ENCODE measurements around the gene LSM7.

The LSM7 gene

DNA sequence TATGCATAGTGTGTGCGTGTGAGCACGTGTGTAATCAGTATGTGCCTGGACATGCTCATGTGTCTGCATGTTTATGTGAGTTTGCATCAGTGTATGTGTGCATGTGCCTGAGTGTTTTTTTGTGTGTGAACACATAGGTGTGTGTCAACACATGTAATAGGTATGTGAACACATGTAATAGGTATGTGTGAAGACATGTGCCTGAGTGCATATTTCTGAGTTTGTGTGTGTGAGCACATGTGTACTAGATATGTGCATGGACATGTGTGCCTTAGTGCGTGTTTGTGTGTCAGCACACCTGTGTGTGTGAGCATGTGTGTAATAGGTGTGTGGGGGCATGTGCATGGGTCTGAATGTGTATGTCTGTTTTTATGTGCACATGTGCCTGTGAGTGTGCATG lies 7.5 kb upstream of the LSM7 start:
- ATAC-seq, result no peak
- no peaks in the 10 kb centered on the region for H3K27me3 Mint-ChIP-seq
- peaks cover 55% of the 10 kb centered on the region for H3K4me1 Mint-ChIP-seq
- peak overlapping the region; percentile 50 for H3K27ac Mint-ChIP-seq
- no peak overlapping the region for H3K4me3 Mint-ChIP-seq
- H3K36me3 Mint-ChIP-seq, result peaks cover 31% of the 10 kb centered on the region
- H3K9me3 Mint-ChIP-seq, result peaks cover 6% of the 10 kb centered on the region

- Mint-ChIP-seq H3K4me3 (no peak overlapping the region), H3K9me3 (peaks cover 6% of the 10 kb centered on the region), H3K4me1 (peaks cover 61% of the 10 kb centered on the region), H3K27ac (peak overlapping the region; percentile 50), H3K27me3 (no peaks in the 10 kb centered on the region), H3K36me3 (peaks cover 31% of the 10 kb centered on the region)
- no peak for ATAC-seq
Measured at GRCh38 chr19:2334986-2335846, 6.8 kb upstream of the LSM7 start.

DNA sequence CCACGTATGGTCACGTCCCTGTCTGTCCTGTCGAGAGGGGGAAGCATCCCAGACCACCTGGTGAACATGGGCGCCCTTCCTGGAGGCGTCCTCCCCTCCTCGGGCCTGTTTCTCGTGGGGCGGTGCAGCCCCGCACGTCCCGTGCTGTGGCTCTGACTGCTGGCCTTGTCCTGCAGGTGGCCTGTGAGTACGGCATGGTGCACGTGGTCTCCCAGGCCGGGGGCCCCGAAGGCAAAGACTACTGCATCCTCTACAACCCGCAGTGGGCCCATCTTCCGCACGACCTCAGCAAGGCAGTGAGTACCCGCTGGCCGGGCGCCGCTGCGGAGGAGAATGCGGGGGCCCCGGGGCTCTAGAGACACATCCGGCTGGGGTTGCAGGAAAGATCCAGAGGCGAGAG lies 6.0 kb upstream of the LSM7 start:
- Mint-ChIP-seq H3K27ac (peak overlapping the region; percentile 89), H3K36me3 (peaks cover 31% of the 10 kb centered on the region), H3K4me3 (no peak overlapping the region), H3K27me3 (no peaks in the 10 kb centered on the region), H3K4me1 (peaks cover 69% of the 10 kb centered on the region), H3K9me3 (peaks cover 6% of the 10 kb centered on the region)
- ATAC-seq, result no peak

DNA sequence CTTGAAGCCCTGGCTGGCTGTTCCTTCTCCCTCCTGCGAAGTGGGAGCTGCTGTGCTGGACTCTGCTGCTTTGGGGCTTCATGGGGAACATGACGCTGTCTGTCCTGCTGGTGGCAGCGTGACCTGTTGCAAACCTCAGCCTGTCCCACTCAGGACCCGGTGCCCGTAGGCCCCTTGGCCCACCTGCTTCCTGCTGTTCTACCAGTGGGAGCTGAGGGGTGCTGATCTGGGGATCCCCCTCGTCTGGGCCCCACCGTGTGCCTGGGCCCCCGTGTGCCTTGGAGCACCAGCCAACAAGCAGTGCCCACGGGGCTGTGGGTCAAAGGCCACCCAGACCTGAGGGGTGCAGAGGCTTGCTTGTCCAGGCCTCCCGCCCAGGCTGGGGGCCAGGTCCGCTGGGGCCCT lies 5.4 kb upstream of the LSM7 start:
- peaks cover 75% of the 10 kb centered on the region for H3K4me1 Mint-ChIP-seq
- peak overlapping the region; percentile 89 for H3K27ac Mint-ChIP-seq
- H3K9me3 Mint-ChIP-seq, result peaks cover 6% of the 10 kb centered on the region
- H3K36me3 Mint-ChIP-seq, result peaks cover 31% of the 10 kb centered on the region
- no peak for ATAC-seq
- peak overlapping the region; percentile 73 for H3K4me3 Mint-ChIP-seq
- no peaks in the 10 kb centered on the region for H3K27me3 Mint-ChIP-seq

- peaks cover 75% of the 10 kb centered on the region for H3K4me1 Mint-ChIP-seq
- no peaks in the 10 kb centered on the region for H3K27me3 Mint-ChIP-seq
- peaks cover 6% of the 10 kb centered on the region for H3K9me3 Mint-ChIP-seq
- H3K36me3 Mint-ChIP-seq, result peaks cover 30% of the 10 kb centered on the region
- ATAC-seq, result no peak
- peak overlapping the region; percentile 73 for H3K4me3 Mint-ChIP-seq
- peak overlapping the region; percentile 89 for H3K27ac Mint-ChIP-seq
Measured at GRCh38 chr19:2333027-2333806, 4.8 kb upstream of the LSM7 start.

DNA sequence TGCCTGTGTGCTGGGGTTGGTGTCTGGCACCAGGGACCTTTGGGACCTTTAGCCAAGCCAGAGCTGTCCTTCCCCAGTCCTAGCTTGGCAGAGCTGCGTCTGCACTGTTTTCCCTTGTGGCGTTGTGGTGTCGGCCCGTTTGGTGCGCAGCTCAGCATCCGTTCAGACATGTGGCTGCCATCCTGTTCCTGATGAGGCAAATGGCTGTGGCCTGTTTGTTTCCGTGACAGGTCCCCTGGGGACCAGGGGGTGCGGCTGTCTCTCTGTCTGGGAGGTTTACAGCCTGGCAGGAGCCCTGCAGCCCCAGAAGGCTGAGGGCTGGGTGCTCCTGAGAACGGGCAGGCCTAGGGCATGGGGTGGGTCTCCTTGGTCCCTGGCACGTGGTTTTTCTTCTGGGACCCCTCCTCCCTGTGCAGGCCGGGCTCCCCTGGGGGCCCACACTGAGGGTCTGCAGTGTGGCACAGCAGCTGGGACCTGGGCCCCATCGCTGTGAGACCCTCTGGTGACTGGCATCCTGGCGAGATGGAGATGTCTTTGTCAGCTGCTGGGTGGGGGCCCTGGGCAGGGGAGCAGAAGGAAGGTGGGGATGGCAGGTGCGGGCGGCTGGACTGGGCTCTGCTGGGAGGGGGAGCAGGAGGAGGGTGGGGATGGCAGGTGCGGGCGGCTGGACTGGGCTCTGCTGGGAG lies 4.1 kb upstream of the LSM7 start:
- peaks cover 23% of the 10 kb centered on the region for H3K36me3 Mint-ChIP-seq
- peak; percentile 91 for ATAC-seq

GRCh38 chr19:2331601-2332246 lies 3.3 kb upstream of the LSM7 start:
- peaks cover 19% of the 10 kb centered on the region for H3K36me3 Mint-ChIP-seq
- peaks cover 6% of the 10 kb centered on the region for H3K9me3 Mint-ChIP-seq
- peak overlapping the region; percentile 73 for H3K4me3 Mint-ChIP-seq
- peak; percentile 4 for ATAC-seq
- H3K27me3 Mint-ChIP-seq, result no peaks in the 10 kb centered on the region
- peaks cover 78% of the 10 kb centered on the region for H3K4me1 Mint-ChIP-seq
- H3K27ac Mint-ChIP-seq, result peak overlapping the region; percentile 89

More for the DNA sequence above, 4.1 kb upstream of the LSM7 start:
- Mint-ChIP-seq H3K27ac (peak overlapping the region; percentile 89), H3K27me3 (no peaks in the 10 kb centered on the region), H3K4me3 (peak overlapping the region; percentile 73), H3K4me1 (peaks cover 73% of the 10 kb centered on the region), H3K9me3 (peaks cover 6% of the 10 kb centered on the region)

- peaks cover 78% of the 10 kb centered on the region for H3K4me1 Mint-ChIP-seq
- no peak for ATAC-seq
Measured at GRCh38 chr19:2330632-2331284, 2.4 kb upstream of the LSM7 start.

DNA sequence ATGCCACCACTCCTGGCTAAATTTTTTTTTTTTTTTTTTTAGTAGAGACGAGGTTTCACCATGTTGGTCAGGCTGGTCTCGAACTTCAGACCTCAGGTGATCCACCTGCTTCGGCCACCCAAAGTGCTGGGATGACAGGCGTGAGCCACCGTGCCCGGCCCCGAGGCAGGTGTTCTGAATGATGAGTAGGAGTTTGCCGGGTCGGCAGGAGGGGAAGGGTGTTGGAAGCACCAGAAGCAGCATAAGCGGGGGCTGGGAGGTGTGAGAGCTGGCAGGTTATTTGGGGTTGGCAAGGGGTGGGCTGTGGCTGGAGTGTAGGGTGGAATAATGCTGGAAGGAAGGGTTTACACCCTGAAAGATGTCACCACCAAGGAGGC lies 1.9 kb upstream of the LSM7 start:
- H3K9me3 Mint-ChIP-seq, result peaks cover under 1% of the 10 kb centered on the region
- no peak for ATAC-seq
- peaks cover 78% of the 10 kb centered on the region for H3K4me1 Mint-ChIP-seq
- peaks cover 15% of the 10 kb centered on the region for H3K36me3 Mint-ChIP-seq
- H3K4me3 Mint-ChIP-seq, result peak overlapping the region; percentile 42
- H3K27ac Mint-ChIP-seq, result peak overlapping the region; percentile 89
- H3K27me3 Mint-ChIP-seq, result no peaks in the 10 kb centered on the region

More at GRCh38 chr19:2330632-2331284, 2.4 kb upstream of the LSM7 start:
- Mint-ChIP-seq H3K27me3 (no peaks in the 10 kb centered on the region), H3K9me3 (peaks cover 6% of the 10 kb centered on the region), H3K4me3 (peak overlapping the region; percentile 42), H3K36me3 (peaks cover 16% of the 10 kb centered on the region), H3K27ac (peak overlapping the region; percentile 89)

- Mint-ChIP-seq H3K9me3 (no peaks in the 10 kb centered on the region), H3K27ac (peak overlapping the region; percentile 89), H3K4me3 (peak overlapping the region; percentile 96), H3K36me3 (peaks cover 13% of the 10 kb centered on the region), H3K4me1 (peaks cover 85% of the 10 kb centered on the region), H3K27me3 (no peaks in the 10 kb centered on the region)
- no peak for ATAC-seq
Measured at GRCh38 chr19:2329501-2329916, 1.1 kb upstream of the LSM7 start.

- ATAC-seq, result no peak
- Mint-ChIP-seq H3K9me3 (no peaks in the 10 kb centered on the region), H3K4me3 (peak overlapping the region; percentile 96), H3K27me3 (no peaks in the 10 kb centered on the region), H3K36me3 (peaks cover 17% of the 10 kb centered on the region), H3K4me1 (peaks cover 88% of the 10 kb centered on the region), H3K27ac (peak overlapping the region; percentile 89)
Measured at GRCh38 chr19:2329149-2329478, 728 bp upstream of the LSM7 start.

GRCh38 chr19:2327773-2328400 lies 499 bp downstream of the LSM7 start:
- Mint-ChIP-seq H3K9me3 (no peaks in the 10 kb centered on the region), H3K4me1 (peaks cover 85% of the 10 kb centered on the region), H3K27me3 (no peaks in the 10 kb centered on the region), H3K36me3 (peaks cover 26% of the 10 kb centered on the region), H3K4me3 (peak overlapping the region; percentile 96), H3K27ac (peak overlapping the region; percentile 89)
- peak; percentile 59 for ATAC-seq

DNA sequence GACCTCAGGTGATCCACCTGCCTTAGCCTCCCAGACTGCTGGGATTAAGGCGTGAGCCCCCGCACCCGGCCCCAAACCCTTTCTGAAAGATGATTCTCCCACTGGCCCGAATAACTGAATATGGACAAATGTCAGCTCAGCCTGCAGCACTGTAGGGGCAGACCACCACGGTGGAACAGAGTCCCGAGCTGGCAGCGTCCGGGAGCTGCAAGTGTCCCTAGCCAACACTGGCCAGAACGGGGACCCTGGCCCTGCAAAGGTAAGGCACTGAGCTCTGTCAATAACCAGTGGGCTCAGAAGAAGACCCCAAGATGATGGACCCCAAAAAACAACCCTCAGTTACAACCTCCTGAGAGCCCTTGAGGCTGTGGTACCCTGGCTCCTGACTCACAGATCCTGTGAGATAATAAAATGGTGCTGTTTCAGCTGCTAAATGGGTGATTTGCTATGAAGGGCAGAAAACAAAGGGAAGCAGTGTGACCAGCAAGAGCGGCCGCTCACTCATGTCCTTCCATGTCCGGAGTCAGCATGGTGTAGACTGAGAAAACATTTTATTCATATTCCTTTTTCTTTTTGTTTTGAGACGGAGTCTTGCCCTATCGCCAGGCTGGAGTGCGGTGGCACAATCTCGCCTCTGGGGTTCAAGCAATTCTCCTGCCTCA lies 1.6 kb downstream of the LSM7 start:
- Mint-ChIP-seq H3K27me3 (no peaks in the 10 kb centered on the region), H3K27ac (peak overlapping the region; percentile 89), H3K36me3 (peaks cover 29% of the 10 kb centered on the region), H3K4me3 (peak overlapping the region; percentile 96), H3K9me3 (no peaks in the 10 kb centered on the region), H3K4me1 (peaks cover 77% of the 10 kb centered on the region)
- no peak for ATAC-seq

All from stimulated activated memory B cell treated with anti-CD40 and anti-IgM and Interleukin-4, amounts not matched to agents 10 μg/mL and 1 μg/mL and 100 μg/mL, for 72 hours (primary cell).